GM19193 (cell line): ENCODE data around the gene FHIT.

Experiments used
- POLR2A ChIP-seq: IDR thresholded peaks from 4 replicates; pipeline ENCODE4 v1.6.1; 2011; ENCODE audit not compliant: insufficient read depth, insufficient read length; ENCODE audit errors: extremely low read depth

FHIT gene

DNA sequence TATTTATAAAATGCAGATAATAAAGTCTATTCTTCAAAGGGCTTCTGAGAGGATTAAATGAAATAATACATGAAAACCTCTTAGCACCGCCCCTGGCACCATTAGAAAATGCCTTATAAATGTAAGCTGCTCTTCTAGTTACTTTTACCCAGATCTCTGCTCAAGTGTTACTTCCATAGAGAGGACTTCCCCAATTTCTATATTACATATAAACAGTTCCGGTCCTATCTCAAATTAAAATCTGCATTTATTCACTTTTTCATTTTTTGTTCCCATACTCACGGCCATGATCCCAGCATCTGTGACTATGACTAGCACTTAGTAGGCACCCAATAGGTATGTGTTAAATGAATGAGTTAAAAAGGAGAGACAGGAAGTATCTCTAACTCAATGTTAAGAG lies 1310.5 kb downstream of the FHIT start:
- TF ChIP-seq POLR2A = no peak

DNA sequence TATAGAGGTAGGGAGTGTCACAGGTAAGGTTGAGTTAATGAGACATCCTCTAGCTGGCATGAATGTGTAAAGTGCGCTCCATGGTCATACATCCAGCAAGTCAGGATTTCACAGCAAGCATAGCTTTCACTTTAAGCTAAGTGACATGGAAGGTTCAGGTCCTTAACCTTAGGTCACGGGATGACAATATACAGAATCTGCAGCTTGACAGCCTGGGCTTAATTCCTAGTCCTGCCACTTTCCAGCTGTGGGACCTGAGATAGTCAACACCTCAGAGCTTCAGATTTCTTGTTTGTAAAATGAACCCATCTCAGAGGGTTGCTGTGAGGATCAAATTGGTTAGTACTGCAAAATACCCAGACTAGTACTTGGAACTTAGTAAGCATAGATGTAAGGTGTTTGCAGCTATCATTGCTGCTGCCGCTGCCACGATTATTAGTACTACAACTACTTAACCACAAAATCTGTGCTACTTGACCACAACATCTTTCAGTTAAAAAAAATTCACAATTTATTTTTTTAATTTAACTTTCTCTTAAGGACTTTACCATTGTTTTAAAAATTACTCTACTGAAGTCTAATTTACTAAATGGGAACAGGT lies 1311.3 kb downstream of the FHIT start:
- no peak for TF ChIP-seq POLR2A

DNA sequence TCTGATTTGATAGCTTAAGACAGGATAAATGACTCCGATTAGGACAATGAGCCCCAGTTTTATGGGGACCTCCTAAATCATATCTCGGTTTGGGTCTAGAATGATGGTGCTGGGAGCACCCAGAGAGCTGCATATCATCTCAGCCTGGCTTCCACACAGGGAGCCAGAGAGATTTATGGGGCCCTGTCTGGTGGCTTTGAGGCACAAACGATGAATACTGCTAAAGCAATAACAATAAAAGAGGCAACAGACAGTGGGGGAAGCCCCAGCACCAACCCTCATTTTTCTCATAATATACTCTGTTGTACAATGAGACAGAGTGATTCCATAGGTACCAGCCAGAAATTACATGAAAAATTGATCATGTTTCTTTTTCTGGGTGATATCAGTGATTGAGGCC lies 1312.4 kb downstream of the FHIT start:
- TF ChIP-seq POLR2A = no peak

DNA sequence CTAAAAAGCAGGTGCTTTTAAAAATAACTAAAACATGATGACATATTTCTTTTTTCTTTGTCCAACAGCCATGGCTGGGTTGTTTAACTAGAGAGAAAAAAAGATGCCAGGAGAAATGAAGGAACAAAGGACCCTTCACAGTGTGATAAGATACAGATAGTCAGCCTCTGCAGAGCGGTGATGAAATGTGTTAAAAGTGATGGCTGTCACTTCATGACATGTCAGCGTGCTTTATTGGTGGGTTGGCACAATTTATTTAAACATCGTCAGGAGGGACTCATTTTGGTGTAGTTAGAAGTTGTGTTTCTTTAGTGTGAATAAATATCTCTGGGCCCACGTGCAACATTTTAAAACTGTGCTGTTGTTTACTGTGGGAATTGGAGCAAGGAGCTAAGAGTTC lies 1314.1 kb downstream of the FHIT start:
- no peak for TF ChIP-seq POLR2A

DNA sequence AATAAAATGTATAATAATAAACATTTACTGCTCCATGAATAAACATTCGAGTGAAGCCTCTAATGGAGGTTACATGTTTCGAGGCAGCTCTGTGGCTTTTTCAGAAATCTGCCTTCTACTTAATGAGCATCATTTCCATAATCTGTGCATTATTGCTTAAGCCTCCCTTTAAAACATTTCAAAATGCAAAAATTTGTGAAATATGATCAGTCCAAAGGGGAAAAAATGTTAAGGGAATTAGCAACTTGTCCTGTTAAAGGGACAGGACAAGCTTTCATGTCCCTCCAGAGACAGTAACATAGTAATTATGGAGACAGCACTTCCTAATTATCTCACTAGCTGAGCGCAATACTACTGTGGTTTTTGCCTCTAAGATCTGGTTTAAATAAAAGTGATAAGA lies 1314.8 kb downstream of the FHIT start:
- no peak for TF ChIP-seq POLR2A

GRCh38 chr3:59935025-59935424 lies 1316.2 kb downstream of the FHIT start:
- no peak for TF ChIP-seq POLR2A

DNA sequence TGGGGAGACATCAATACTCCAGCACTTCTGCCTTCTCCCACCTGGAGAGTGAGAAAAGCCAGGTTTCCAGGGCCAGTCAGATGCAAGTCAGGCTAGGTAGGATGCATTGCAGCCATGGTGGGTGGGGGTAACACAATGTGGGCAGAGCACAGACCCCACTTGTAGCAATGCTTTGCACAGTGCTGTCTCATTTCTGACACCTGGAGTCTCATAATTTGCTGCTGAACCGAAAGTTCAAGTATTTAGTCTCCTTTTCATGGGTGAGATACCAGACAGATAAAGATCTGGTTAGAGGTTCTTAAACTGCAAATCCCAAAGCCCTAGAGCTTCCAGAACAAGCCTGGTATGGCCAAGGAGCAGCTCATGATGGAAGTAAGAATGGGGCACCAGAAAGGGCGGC lies 1321.1 kb downstream of the FHIT start:
- no peak for TF ChIP-seq POLR2A

DNA sequence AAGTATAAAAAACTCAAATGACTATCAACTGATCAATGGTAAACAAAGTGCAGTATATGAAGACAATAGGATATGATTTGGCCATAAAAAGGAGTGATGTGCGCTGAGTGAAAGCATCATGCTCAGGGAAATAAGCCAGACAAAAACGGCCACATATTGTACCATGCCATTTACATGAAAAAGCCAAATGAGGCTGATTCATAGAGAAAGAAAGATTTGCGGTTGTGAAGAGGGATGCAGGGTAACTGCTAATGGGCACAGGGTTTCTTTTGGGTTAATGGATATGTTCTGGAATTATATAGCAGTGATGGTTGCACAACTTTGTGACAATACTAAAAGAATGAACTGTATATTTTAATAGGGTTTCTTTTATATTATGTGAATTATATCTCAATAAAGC lies 1324.2 kb downstream of the FHIT start:
- TF ChIP-seq POLR2A = no peak

GRCh38 chr3:59925946-59926345 lies 1325.3 kb downstream of the FHIT start:
- no peak for TF ChIP-seq POLR2A

DNA sequence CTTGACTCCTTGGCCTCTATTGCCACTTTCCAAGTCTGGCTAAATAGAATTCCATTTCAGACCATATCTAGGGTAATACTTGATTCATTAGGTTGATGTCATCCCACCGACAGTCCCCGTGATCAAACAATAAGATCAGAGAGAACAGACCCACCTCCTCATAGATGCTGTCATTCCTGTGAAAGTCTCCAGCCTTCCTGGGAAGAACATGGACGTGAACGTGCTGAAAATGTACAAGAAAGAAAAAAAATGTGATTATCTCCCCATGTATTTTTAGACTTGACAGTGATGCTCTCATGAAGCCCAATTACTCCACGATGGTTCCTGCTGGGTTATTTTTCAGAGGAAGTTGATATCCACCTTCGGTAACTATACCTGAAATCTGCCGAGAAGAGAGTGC lies 1329.1 kb downstream of the FHIT start:
- no peak for TF ChIP-seq POLR2A

DNA sequence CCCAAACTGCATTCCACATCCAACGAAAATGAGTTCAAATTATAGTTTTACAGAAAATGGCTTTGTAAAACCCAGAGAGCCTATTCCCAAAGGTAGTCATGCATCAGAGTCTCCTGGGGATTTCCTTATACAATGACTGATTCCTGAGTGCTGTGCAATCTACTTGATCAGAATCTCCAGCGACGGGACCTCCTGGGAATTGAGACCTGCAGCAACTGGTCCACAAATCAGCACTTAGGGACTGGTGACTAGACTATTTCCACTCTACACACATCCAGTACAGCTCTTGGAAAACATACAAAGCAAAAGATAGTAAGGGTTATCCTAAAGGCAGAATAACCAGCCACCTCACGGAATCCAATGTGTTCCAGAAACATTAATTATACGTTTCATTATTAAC lies 1330.4 kb downstream of the FHIT start:
- no peak for TF ChIP-seq POLR2A

DNA sequence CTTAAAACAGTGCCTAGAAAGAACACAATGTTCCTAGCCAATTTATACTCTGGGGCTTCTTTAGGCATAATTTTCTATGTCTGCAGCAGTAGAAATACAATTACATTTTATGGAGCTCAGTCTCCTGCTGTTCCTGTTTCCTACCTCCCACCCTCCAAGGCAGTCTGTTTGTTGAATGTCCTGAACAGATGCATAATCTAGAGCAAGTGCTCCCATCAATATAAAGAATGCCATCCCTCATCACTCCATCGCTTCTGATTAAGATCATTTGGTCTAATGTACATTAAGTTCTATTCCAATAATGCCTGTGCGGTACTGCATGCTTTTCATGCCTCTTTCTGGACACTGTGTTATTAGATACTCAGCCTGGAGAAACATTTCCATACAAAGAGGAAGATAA lies 1331.7 kb downstream of the FHIT start:
- TF ChIP-seq POLR2A = no peak

- TF ChIP-seq POLR2A = no peak
Observed at GRCh38 chr3:59914251-59914650, 1337.0 kb downstream of the FHIT start.

DNA sequence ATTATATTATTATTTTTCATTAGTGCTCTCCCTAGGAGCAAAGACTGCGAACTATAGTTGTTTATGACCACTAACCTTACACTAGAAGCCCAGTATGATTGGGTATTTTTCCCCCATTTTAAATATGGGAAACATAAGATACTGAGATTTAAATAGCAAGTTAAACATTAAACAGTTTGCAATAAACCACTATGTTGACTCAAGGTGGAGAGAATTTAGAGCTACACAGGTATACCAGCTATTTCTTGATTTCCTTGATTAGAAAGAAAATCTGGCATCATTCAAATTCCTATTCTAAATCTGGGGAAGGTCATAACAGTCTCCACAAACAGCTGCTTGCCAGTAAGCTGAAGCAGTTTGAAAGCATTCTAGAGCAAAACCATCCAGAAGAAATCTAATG lies 1337.6 kb downstream of the FHIT start:
- no peak for TF ChIP-seq POLR2A

- no peak for TF ChIP-seq POLR2A
Observed at GRCh38 chr3:59908701-59909100, 1342.6 kb downstream of the FHIT start.

- TF ChIP-seq POLR2A = no peak
Observed at GRCh38 chr3:59908280-59908679, 1343.0 kb downstream of the FHIT start.

DNA sequence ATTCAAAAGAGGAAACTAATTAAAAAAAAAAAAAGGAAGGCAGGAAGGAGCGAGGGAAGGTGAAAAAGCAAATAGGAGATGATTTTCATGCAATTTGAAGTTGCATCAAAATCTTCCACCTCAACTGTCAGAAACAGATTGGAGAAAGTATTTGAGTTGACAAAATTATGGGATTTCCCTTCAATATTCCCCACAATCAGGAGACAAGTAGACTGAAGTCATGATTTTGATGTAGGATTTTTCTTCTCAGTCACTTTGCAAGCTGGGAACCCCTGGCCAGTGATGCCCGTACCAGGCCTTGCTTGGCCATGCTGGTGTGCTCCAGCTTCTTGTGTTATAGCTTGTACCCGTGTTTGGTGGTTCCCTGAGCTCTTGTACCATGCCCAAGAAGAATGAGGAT lies 1347.0 kb downstream of the FHIT start:
- TF ChIP-seq POLR2A = no peak

- TF ChIP-seq POLR2A = no peak
Observed at GRCh38 chr3:59899061-59899460, 1352.2 kb downstream of the FHIT start.

- no peak for TF ChIP-seq POLR2A
Observed at GRCh38 chr3:59895972-59896371, 1355.3 kb downstream of the FHIT start.
